ENCODE results near the gene OBSCN.

DNA sequence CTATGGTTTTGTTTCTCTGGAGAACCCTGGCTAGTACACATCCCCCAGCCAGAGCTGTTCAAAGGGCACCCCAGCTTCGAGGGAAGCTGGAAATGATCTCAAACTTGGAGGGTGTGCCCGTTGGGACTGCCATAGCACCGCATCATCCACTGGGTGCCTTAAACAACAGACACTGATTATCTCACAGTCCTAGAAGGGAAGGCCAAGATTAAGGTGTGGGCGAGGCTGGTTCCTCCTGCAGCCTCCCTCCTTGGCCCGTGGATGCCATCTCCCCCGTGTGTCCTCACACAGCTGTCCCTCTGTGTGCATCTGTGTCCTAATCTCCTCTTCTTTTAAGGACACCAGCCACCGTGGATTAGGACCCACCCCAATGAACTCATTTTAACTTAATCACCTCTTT is 46.5 kb upstream of the OBSCN start:
- TF ChIP-seq, protein P1, sequence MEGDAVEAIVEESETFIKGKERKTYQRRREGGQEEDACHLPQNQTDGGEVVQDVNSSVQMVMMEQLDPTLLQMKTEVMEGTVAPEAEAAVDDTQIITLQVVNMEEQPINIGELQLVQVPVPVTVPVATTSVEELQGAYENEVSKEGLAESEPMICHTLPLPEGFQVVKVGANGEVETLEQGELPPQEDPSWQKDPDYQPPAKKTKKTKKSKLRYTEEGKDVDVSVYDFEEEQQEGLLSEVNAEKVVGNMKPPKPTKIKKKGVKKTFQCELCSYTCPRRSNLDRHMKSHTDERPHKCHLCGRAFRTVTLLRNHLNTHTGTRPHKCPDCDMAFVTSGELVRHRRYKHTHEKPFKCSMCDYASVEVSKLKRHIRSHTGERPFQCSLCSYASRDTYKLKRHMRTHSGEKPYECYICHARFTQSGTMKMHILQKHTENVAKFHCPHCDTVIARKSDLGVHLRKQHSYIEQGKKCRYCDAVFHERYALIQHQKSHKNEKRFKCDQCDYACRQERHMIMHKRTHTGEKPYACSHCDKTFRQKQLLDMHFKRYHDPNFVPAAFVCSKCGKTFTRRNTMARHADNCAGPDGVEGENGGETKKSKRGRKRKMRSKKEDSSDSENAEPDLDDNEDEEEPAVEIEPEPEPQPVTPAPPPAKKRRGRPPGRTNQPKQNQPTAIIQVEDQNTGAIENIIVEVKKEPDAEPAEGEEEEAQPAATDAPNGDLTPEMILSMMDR (conservative IDR thresholded peaks at IDR 0.05; ENCODE audit: low read length) = no peak
- TF ChIP-seq EZH2phosphoT487 (IDR thresholded peaks at IDR 0.05; ENCODE audit: borderline replicate concordance) = no peak
